HG02943 (cell line): ENCODE measurements around the gene SLC26A1.

ENCODE experiments used
- ATAC-seq: cut with Tn5 transposase; IDR thresholded peaks from one replicate; pipeline ENCODE4 v1.9.1; 2021; ENCODE audit warnings: mild to moderate bottlenecking, low read depth, moderate library complexity; ENCODE audit not compliant: unreplicated experiment

Gene SLC26A1

GRCh38 chr4:957231-957580 is 36.0 kb downstream of the SLC26A1 start:
- no peak for ATAC-seq

GRCh38 chr4:956531-957230 is 36.5 kb downstream of the SLC26A1 start:
- no peak for ATAC-seq

DNA sequence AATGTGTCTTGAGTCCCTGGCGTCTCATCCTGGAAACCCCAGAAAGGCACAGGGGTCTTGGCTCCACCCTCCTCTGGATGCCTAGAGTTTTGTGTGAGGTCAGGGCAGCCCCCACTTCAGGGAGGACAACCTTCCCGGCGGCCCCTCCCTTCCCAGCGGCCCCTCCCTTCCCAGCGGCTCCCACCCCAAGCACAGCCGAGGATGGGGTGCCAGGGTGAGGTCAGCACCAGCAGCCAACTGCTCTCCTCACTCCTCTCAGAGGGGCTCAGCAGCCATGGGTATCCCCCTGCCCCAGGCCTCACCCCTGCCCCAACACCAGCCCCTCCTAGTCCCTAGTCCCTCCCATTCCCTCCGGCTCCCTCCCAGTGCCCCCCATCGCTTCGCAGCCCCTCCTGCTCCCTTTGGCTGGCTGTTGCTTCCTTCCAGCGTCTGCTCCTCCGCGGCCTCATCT is 37.2 kb downstream of the SLC26A1 start:
- ATAC-seq: no peak

- no peak for ATAC-seq
Observed at GRCh38 chr4:955161-955921, 37.9 kb downstream of the SLC26A1 start.

GRCh38 chr4:954211-955020 is 38.8 kb downstream of the SLC26A1 start:
- ATAC-seq: no peak

DNA sequence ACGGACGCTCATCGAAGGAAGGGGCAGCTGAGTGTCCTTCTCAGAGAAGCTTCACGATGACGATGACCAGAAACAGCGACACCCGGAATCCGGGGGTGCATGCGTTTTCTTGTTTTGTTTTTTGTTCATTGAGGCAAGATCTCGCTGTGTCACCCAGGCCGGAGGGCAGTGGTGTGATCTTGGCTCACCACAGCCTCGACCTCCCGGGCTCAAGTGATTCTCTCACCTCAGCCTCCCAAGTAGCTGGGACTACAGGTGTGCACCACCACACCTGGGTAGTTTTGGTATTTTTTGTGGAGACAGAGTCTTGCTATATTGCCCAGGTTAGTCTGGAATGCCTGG is 39.7 kb downstream of the SLC26A1 start:
- ATAC-seq: no peak

DNA sequence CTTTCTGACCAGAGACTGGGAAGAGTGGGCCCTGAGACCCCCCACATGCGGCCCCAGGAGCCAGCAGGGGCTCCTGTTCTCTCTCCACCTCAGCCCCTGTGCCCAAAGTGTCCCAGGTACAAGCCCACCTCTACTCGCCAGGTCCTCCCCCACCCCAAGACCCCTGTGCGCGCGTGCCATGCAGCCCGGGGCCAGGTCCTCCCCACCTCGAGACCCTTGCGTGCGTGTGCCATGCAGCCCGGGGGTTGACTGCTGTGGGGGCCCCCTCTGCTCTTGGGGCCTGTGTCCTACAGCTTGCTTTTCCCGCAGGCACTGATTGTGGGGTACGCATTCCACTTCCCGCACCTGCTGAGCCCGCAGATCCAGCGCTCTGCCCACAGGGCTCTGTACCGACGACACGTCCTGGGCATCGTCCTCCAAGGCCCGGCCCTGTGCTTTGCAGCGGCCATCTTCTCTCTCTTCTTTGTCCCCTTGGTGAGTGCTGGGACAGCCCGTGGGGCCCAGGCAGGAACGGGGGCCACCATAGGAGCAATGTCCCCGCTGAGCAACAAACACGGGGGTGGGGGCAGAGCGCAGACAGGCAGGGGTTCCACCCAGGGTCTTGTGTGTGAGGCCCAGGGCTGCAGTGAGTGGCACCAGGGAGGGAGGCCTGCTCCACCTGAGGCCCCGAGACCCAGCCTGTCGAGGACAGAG is 40.2 kb downstream of the SLC26A1 start:
- ATAC-seq: no peak

GRCh38 chr4:951594-952468 is 41.4 kb downstream of the SLC26A1 start:
- no peak for ATAC-seq

GRCh38 chr4:951186-951585 is 42.0 kb downstream of the SLC26A1 start:
- no peak for ATAC-seq

DNA sequence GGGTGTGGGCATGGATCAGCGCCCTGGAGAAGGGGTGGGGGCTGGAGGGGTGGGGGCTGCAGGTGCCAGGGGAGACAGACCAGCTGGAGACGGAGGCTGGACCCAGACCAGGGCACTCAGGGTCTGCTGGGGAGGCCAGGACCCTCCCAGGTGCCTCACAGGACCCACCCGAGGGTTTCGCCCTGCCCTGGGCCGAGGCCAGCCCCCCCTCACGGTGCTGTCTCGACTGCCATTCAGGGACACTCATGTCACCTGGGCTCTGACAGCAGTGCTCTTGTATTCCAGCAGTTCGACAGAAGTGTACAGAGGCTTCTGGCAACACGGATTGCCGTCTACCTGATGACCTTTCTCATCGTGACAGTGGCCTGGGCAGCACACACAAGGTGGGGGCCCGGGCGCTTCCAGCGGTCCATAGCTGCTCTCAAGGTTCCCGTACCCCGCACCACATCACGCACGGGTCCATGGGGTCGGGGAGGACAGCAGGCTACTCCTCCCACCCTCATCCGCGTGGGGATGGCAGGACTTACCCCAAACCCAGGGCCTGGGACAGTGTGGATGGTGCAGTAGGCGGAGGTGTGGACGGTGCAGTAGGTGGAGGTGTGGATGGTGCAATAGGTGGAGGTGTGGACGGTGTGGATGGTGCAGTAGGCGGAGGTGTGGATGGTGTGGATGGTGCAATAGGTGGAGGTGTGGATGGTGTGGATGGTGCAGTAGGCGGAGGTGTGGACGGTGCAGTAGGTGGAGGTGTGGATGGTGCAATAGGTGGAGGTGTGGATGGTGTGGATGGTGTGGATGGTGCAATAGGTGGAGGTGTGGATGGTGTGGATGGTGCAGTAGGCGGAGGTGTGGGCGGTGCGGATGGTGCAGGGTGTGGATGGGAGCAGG is 42.8 kb downstream of the SLC26A1 start:
- ATAC-seq: no peak

DNA sequence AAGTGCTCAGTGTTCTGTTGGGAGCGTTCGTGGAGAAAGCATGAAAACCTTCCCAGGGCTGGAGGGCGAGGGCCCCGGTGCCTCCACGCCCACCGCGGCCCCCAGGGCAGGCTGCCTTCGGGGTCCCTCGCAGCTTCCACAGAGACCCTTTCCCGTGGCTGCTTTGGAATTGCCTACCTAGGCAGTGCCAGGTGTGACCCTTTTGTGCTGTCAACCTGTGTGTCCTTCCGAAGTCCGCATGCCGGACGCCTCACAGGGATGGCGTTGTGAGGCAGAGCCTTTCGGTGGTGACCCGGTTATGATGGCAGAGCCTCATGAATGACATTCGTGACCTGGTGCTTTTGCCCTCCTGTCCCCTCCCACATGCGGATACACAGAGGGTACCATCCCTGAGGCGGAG is 43.5 kb downstream of the SLC26A1 start:
- ATAC-seq: no peak

GRCh38 chr4:948936-949300 is 44.3 kb downstream of the SLC26A1 start:
- no peak for ATAC-seq

- no peak for ATAC-seq
Observed at GRCh38 chr4:948101-948935, 44.9 kb downstream of the SLC26A1 start.

GRCh38 chr4:947491-947971 is 45.7 kb downstream of the SLC26A1 start:
- no peak for ATAC-seq

DNA sequence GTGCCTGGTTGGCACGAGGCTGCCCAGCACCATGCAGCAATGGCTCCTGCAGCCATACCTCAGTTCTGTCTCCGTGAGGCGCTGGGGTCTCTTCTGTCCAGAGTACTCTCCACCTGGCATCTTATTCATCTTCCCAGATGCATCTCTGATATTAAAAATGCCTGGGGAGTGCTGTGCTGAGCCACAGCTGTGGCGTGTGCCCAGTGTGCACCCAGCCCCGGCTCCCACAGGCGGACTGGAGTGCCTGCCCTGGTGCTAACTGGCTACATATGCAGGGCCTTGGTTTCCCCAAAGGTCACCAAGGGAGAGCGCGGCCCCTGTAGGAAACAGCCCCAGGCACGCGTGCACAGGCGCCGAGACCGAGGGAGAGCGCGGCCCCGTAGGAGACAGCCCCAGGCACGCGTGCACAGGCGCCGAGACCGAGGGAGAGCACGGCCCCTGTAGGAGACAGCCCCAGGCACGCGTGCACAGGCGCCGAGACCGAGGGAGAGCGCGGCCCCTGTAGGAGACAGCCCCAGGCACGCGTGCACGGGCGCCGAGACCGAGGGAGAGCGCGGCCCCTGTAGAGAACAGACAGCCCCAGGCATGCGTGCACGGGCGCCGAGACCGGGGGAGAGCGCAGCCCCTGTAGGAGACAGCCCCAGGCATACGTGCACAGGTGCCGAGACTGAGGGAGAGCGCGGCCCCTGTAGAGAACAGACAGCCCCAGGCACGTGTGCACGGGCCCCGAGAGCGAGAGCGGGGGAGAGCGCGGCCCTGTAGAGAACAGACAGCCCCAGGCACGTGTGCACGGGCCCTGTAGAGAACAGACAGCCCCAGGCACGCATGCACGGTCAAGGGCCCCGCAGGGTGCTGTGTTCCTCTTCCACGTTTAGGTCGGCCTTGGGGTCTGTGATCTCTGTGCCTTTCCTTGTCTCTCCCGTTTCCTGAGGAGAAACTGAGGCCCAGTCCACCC is 46.4 kb downstream of the SLC26A1 start:
- ATAC-seq: no peak

GRCh38 chr4:946103-946450 is 47.1 kb downstream of the SLC26A1 start:
- ATAC-seq: no peak
